HepG2 (cell line): Measurements from ENCODE around the gene CMTM2.

Experiments
- CTCF ChIP-seq: sonication (generic); formaldehyde crosslinking; IDR thresholded peaks from 2 replicates; pipeline ENCODE4 v1.5.0; 2020; ENCODE audit warnings: mild to moderate bottlenecking, missing genetic modification reagents, moderate library complexity
- ETV6 ChIP-seq: sonication (generic); formaldehyde crosslinking; conservative IDR thresholded peaks from 2 replicates; pipeline ENCODE4 v1.4.0; 2020; ENCODE audit warnings: missing genetic modification reagents
- FIP1L1 ChIP-seq: fragments of 200-400 bp; formaldehyde crosslinking; IDR thresholded peaks from 2 replicates; pipeline ENCODE4 v1.6.1; 2018; ENCODE audit warnings: low read depth, mild to moderate bottlenecking, low read length, moderate library complexity, borderline replicate concordance; ENCODE audit not compliant: insufficient read depth
- IRF1 ChIP-seq: sonication (generic); formaldehyde crosslinking; IDR thresholded peaks from 2 replicates; pipeline ENCODE4 v1.4.0; 2020; ENCODE audit warnings: low read depth, mild to moderate bottlenecking, missing genetic modification reagents
- MAFF ChIP-seq: IDR thresholded peaks from 2 replicates; pipeline ENCODE4 v1.6.1; 2011; ENCODE audit warnings: low read depth, low read length, improper control_type of control experiment
- NFIB ChIP-seq: sonication (generic); formaldehyde crosslinking; IDR thresholded peaks from 2 replicates; pipeline ENCODE4 v1.9.0; 2021; ENCODE audit warnings: missing genetic modification reagents, mild to moderate bottlenecking, borderline replicate concordance
- USF2 ChIP-seq, 2 experiments: sonication (generic) in 1 of 2; formaldehyde crosslinking in 1 of 2; IDR thresholded peaks; 2 replicates each; pipeline versions ENCODE4 v1.5.1 to v1.6.1; 2011 to 2020; ENCODE audit warnings: borderline replicate concordance in 1 of 2, low read depth in 1 of 2, low read length in 1 of 2, mild to moderate bottlenecking in 1 of 2, missing genetic modification reagents in 1 of 2, moderate library complexity in 1 of 2
- ZNF282 ChIP-seq: fragments of 450-650 bp; IDR thresholded peaks from 2 replicates; pipeline ENCODE4 v1.6.1; 2018; ENCODE audit not compliant: partially characterized antibody

GRCh38 chr16:66618588-66619375 lies 39.5 kb downstream of the CMTM2 start:
- TF ChIP-seq ZNF282 (no peak), ETV6 (CRISPR knock-in tag) (no peak), IRF1 (CRISPR knock-in tag) (no peak), MAFF (no peak), FIP1L1 (no peak), USF2 (IDR thresholded peaks at IDR 0.05; ENCODE audit: low read depth, low read length) (no peak), USF2 (CRISPR knock-in tag; IDR thresholded peaks at IDR 0.05; ENCODE audit: borderline replicate concordance) (no peak), CTCF (CRISPR knock-in tag) (no peak), NFIB (CRISPR knock-in tag) (no peak)
